Activated CD8-positive, alpha-beta memory T cell treated with anti-CD3 and anti-CD28 coated beads, Interleukin-2, amount 50 U/mL, for 48 hours (primary cell): ENCODE results near the gene MFAP3L.
"Not testable (repeated sequence)": the region's sequence is repeated elsewhere in the genome, so short reads cannot be mapped to it uniquely, and the experiment has no call there.

Experiments used
- DNase-seq: peaks from one replicate; pipeline ENCODE4 v3.0.0-alpha.2; 2020

The MFAP3L gene

GRCh38 chr4:170026253-170027021 is at the start of gene MFAP3L:
MFAP3L (minus strand) TSS chr4:170026395; CDS start chr4:170005877, 20,518 bp downstream.
- peak; percentile 89 for DNase-seq

- DNase-seq, result no peak
These were observed 45.0 kb upstream of the MFAP3L start for GRCh38 chr4:170071196-170071595.

- DNase-seq, result no peak
These were observed 42.4 kb upstream of the MFAP3L start for GRCh38 chr4:170068438-170069128.

GRCh38 chr4:170059421-170059820 is 33.2 kb upstream of the MFAP3L start:
- DNase-seq, result no peak

DNA sequence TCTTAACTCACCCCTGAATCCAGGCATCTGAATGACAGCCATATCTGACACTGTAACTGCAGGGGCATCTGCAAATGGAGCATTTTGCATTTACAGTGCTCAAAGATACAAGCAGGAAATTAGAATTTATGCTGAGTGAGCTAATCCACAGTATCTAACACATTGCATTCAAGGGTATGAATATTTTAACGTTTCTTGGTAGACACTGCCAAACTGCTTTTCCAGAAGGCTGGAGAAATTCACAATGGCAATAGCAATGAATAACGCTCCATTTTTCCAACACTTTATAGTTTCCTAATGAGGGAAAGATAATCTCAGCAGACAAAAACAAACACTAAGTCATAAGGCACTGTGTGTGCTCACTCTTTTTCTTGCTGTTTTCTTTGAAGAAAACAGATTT is 32.6 kb upstream of the MFAP3L start:
- DNase-seq, result no peak

DNA sequence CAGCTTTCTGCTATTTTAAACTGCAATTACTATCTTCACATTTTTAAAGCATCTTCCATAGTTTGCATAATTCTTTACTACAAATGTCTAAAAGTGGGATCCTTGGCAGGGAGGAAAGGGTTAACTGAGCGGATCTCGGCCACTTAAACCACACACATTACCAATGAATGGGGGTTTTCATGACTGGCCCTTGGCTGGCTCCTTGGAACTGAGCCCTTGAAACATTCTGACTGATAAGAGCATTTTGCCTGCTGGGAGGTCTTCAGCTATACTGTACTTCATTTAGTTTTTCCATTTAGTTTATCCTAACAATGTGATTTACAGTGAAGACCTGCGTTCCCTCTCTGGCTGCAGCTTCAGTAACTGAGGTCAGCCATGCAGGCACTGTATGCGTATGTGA is 31.7 kb upstream of the MFAP3L start:
- DNase-seq, result no peak

- no peak for DNase-seq
These were observed 26.7 kb upstream of the MFAP3L start for GRCh38 chr4:170052919-170053318.

DNA sequence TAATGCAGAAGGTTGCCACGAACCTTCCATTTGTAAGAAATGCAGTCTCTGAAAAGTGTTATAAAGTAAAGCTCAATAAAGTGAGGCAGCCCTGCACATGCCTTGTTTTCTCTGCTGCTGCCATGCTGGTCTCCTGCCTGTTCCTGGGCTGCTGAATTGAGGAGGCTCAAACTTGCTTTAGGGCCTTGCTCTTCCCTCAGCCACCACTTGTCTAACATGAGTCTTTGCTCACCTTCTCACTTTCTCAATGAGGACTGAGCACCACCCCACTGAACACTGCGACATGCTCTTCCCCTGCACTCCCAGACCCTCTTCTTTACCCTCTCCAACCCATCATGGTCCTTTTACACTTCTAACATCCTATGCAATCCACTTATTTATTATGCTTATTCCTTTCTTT is 25.2 kb upstream of the MFAP3L start:
- no peak for DNase-seq

DNA sequence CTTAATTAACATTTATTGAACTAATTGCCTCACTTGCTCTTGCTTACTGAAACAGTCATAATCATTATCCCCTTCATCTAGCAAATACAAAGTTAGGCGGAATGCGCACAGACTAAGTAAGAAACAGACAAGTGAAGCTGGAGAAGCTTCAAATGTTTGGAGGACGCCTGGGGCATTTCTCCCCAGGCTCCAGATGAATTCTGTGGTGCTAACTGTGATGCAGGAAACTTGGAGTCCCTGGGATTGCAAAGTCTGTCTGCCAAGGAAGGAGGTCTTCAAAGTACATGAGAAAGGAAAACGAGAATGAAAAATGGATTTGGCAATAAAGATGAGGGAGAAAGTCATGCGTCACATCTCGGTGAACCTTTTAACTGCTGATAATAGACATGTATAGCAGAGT is 23.6 kb upstream of the MFAP3L start:
- DNase-seq, result no peak

DNA sequence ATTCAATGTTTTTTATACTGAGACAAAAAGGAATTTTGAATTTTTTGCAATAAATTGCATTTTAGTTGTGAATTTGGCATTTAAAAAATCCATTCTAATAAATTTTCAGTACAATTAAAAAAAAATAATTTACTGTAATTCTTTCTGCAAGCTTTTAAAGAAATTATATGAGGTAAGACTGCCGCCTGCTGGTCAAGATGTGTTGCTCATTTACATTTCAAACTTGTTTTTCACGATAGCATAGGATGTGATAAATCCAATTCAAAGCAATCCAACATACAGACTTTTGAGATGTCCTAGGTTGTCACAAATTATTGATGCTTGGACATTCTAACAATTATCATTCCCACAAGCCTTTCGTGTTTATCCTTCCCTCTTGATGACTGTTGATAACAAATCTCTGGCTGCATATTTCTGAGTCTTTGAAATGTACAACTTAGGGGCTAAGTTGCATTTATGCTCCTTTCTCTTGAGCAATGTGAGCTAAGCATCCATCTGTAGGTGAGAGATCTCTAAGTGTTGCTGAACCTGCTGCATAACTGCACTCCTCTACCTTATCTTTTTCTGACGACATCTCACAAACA is 21.7 kb upstream of the MFAP3L start:
- DNase-seq, result peak; percentile 60

GRCh38 chr4:170046156-170046555 is 20.0 kb upstream of the MFAP3L start:
- DNase-seq, result not testable (repeated sequence)

DNA sequence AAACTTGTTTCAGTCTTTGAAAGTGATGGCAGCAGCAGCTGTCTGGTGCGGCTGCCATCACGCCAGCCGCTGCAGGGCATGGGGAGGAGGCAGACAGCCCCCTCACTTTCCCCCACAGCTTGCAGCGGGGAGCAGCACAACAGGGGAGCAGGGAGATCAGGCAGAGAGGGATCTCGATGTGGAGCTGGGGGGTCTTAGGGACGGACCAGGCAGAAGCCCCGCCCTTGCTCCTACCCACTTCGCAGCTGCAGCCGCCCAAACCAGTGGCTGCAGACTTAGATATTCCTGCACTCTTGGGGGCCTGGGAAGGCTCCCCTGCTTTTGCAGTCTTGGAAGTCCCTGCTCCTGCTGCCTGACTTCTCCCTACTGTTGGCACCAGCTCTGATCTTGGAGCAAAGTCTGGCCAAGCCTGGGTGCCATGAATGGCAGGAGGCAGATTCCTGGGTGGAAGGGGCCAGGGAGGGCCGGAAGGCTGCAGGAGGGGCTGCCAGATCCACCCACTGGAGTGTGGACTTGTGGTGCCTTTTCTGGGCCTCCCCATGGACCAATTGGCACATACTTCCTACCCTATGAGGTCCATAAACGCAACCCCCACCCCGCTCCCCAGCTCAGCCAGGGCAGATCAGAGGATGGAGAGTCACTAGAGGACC is 14.0 kb upstream of the MFAP3L start:
- DNase-seq, result no peak

- no peak for DNase-seq
These were observed 12.6 kb upstream of the MFAP3L start for GRCh38 chr4:170038769-170039168.

DNA sequence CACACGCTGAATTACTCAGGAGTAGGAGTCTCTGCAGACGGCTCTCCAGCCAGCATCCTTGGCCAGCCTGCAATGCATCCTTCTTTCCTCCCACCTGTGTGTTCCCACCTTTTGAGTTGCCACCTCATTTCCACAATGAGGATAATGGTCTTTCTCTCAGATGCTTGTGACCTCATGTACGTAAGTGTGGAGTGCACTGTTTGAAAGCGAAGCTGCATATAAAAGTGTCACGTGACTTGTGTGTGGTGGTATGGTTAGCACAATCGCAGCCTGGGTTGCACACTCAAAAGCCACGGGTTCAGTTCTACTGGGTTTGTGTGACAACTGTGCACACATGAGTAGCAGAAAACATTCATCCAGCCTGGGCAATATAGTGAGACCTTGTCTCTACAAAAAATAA is 12.0 kb upstream of the MFAP3L start:
- no peak for DNase-seq

GRCh38 chr4:170037481-170037880 is 11.3 kb upstream of the MFAP3L start:
- no peak for DNase-seq

DNA sequence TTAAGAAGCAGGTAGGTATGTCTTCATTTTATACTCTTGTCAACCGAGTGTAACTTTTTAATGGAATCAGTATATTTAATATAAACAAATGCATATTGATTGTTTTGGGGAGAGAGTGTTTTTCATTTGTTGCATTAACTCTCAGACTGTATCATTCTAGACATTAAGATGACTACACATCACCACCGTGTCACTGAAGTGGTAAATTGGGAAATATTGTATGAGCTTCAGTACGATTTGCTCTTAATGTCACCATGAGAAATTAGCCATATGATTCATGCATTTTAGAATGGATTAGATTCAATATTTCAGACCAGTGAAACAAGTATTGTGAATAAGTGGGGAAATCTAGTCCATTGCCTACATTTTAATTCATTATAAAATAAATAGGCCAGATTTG is 9.7 kb upstream of the MFAP3L start:
- no peak for DNase-seq

DNA sequence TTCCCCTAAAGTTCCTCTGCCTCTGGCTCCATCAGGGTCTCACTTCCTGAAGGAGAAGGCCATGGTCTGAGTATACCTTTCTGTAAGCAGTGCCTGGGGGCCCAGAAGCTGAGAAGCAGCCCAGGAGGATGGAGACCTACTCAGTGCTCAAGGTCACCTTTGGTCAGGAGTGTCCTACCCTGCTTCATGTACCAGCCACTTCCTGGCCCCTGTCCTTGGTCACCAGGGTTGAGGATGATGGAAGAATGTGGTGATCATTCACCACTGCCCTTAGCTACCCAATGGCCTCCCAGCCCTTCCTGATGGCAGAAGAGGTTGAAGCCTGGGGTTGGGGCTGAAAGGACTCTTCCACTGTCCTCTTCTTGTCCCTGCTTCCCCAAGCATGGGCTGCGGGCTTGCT is 9.0 kb upstream of the MFAP3L start:
- DNase-seq, result no peak

- DNase-seq, result no peak
These were observed 7.8 kb upstream of the MFAP3L start for GRCh38 chr4:170033999-170034398.

GRCh38 chr4:170030121-170030520 is 3.9 kb upstream of the MFAP3L start:
- no peak for DNase-seq

DNA sequence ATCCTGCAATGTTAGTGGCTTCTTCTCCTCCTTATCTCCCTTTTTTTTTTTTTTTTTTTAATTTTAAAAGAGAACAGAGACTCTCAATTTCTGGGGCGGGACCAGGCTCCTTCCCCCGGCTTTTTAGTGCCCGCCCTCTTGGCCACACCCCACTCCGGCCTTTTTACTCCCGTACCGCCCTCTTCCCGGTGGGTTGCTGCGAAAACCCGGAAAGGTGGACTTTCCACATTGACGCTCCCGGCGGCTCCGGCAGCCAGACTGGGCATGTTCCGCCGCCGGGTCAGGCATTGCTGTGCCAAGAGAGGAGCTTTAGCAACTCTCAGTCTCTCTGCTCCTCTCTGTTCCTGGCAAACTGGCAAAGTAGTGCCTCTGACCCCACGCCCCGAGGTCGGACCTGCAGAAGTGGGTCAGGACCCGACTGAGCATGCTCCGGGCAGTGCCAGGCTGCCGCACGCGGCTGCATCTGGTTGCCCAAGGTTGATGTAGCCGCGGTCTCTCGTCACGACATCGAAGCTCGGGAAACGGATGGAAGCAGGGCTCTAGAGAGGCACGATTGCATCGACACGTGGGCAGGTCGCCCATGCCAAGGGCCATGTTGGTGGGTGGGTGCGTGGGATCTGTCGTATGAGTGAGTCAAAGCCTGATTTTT is 1.1 kb upstream of the MFAP3L start:
- DNase-seq, result peak; percentile 91

- peak; percentile 58 for DNase-seq
These were observed 507 bp downstream of the MFAP3L start for GRCh38 chr4:170025523-170026252.

GRCh38 chr4:170022211-170022610 is 4.0 kb downstream of the MFAP3L start:
- DNase-seq, result no peak
